Tibial artery (tissue), 4 donors: ENCODE results near the gene MTMR3.

Source experiments
- DNase-seq, 2 donors: peaks; one replicate each; pipeline ENCODE4 v3.0.0-alpha.2; 2019
- H3K27ac ChIP-seq, 2 donors: fragments of 200-600 bp; sonication (generic) in 1 of 2; 1 replicate in 1 of 2; 2 replicates in 1 of 2; pipeline ENCODE4 v1.5.1; 2018 to 2019; ENCODE audit warnings: mild to moderate bottlenecking in 1 of 2
- H3K27me3 ChIP-seq, 2 donors: fragments of 200-600 bp; sonication (generic) in 1 of 2; one replicate each; pipeline versions ENCODE4 v1.5.1 to v1.6.0; 2016 to 2019
- H3K36me3 ChIP-seq, 3 donors: fragments of 200-600 bp; sonication (generic) in 2 of 3; one replicate each; pipeline ENCODE4 v1.5.1; 2016 to 2019; ENCODE audit warnings: mild to moderate bottlenecking in 2 of 3
- H3K4me1 ChIP-seq, 4 donors: fragments of 200-600 bp; sonication (generic) in 2 of 4; 1 replicate in 3 of 4; 2 replicates in 1 of 4; pipeline ENCODE4 v1.5.1; 2016 to 2019
- H3K4me3 ChIP-seq, 2 donors: fragments of 200-600 bp; sonication (generic) in 1 of 2; 1 replicate in 1 of 2; 2 replicates in 1 of 2; pipeline ENCODE4 v1.5.1; 2018 to 2019; ENCODE audit warnings: mild to moderate bottlenecking in 2 of 2
- H3K9me3 ChIP-seq, 3 donors: fragments of 200-600 bp; sonication (generic) in 1 of 3; one replicate each; pipeline ENCODE4 v1.5.1; 2016 to 2019
- CTCF ChIP-seq, 2 experiments: fragments of 200-600 bp in 1 of 2; fragments of 450-650 bp in 1 of 2; IDR thresholded peaks; one replicate each; pipeline ENCODE4 v1.5.1; 2017 to 2019; ENCODE audit warnings: antibody characterized with exemption in 2 of 2, mild to moderate bottlenecking in 1 of 2, moderate library complexity in 1 of 2
- intact Hi-C: fragments of 100-400 bp; cut with DNase I; formaldehyde crosslinking; loops from one replicate; pipeline ENCODE4 v1.15.0; 2023; ENCODE audit warnings: low total_unique reads

MTMR3 gene

GRCh38 chr22:29988719-29989118, 105.7 kb downstream of the MTMR3 start:
- H3K9me3 ChIP-seq = no peaks in the 10 kb centered on the region
- no peak for TF ChIP-seq CTCF (IDR thresholded peaks at IDR 0.05)
- no peak overlapping the region for H3K27ac ChIP-seq
- no peak for DNase-seq
- H3K27me3 ChIP-seq = no peaks in the 10 kb centered on the region
- peaks cover 34 to 65% (median 43%) of the 10 kb centered on the region in 3 donors for H3K36me3 ChIP-seq
- intact Hi-C loops = loop anchor here (5.0 kb wide), 1 partner anchor 1304 kb away; the partner anchor contains the start of gene PIK3IP1
- H3K4me3 ChIP-seq = no peak overlapping the region
- H3K4me1 ChIP-seq = no peaks in the 10 kb centered on the region

GRCh38 chr22:29989446-29989845, 106.5 kb downstream of the MTMR3 start:
- DNase-seq = no peak
- peaks cover 34 to 63% (median 46%) of the 10 kb centered on the region in 3 donors for H3K36me3 ChIP-seq
- no peak overlapping the region for H3K27ac ChIP-seq
- H3K9me3 ChIP-seq = no peaks in the 10 kb centered on the region
- intact Hi-C loops = loop anchor here (5.0 kb wide), 1 partner anchor 1303 kb away; the partner anchor contains the start of gene PIK3IP1
- TF ChIP-seq CTCF (IDR thresholded peaks at IDR 0.05) = no peak
- H3K4me3 ChIP-seq = no peak overlapping the region
- no peaks in the 10 kb centered on the region for H3K4me1 ChIP-seq
- H3K27me3 ChIP-seq = no peaks in the 10 kb centered on the region

GRCh38 chr22:29992341-29993275, 109.6 kb downstream of the MTMR3 start:
- H3K4me3 ChIP-seq = no peak overlapping the region
- no peak overlapping the region for H3K27ac ChIP-seq
- intact Hi-C loops = no loop called here
- peaks cover 30 to 62% (median 35%) of the 10 kb centered on the region in 3 donors for H3K36me3 ChIP-seq
- no peaks in the 10 kb centered on the region for H3K27me3 ChIP-seq
- H3K4me1 ChIP-seq = peaks cover 0 to 13% (median 3%) of the 10 kb centered on the region in 4 donors
- TF ChIP-seq CTCF (IDR thresholded peaks at IDR 0.05) = no peak
- no peak for DNase-seq
- H3K9me3 ChIP-seq = no peaks in the 10 kb centered on the region

GRCh38 chr22:29994027-29994715, 111.2 kb downstream of the MTMR3 start:
- intact Hi-C loops = no loop called here
- Histone ChIP-seq H3K4me3 (no peak overlapping the region), H3K27ac (no peak overlapping the region), H3K4me1 (peaks cover 0 to 19% (median 8%) of the 10 kb centered on the region in 4 donors), H3K27me3 (no peaks in the 10 kb centered on the region), H3K9me3 (no peaks in the 10 kb centered on the region), H3K36me3 (peaks cover 22 to 53% (median 32%) of the 10 kb centered on the region in 3 donors)
- TF ChIP-seq CTCF (IDR thresholded peaks at IDR 0.05) = no peak
- DNase-seq = no peak

- peaks cover 0 to 19% (median 8%) of the 10 kb centered on the region in 4 donors for H3K4me1 ChIP-seq
- H3K27me3 ChIP-seq = no peaks in the 10 kb centered on the region
- no peak for DNase-seq
- H3K27ac ChIP-seq = no peak overlapping the region
- peaks cover 15 to 48% (median 30%) of the 10 kb centered on the region in 3 donors for H3K36me3 ChIP-seq
- no peaks in the 10 kb centered on the region for H3K9me3 ChIP-seq
- no peak overlapping the region for H3K4me3 ChIP-seq
- intact Hi-C loops = no loop called here
- no peak for TF ChIP-seq CTCF (IDR thresholded peaks at IDR 0.05)
Measured at GRCh38 chr22:29994943-29995342, 112.0 kb downstream of the MTMR3 start.
